Suppressor macrophage (primary cell): ENCODE results near the gene METAP1D.
A peak's percentile ranks its signal among the peaks of the same experiment; 100 is the strongest.

Experiments
- DNase-seq, 4 experiments: peaks; one replicate each; pipeline ENCODE4 v3.0.0-alpha.2; 2020 to 2022

METAP1D gene

DNA sequence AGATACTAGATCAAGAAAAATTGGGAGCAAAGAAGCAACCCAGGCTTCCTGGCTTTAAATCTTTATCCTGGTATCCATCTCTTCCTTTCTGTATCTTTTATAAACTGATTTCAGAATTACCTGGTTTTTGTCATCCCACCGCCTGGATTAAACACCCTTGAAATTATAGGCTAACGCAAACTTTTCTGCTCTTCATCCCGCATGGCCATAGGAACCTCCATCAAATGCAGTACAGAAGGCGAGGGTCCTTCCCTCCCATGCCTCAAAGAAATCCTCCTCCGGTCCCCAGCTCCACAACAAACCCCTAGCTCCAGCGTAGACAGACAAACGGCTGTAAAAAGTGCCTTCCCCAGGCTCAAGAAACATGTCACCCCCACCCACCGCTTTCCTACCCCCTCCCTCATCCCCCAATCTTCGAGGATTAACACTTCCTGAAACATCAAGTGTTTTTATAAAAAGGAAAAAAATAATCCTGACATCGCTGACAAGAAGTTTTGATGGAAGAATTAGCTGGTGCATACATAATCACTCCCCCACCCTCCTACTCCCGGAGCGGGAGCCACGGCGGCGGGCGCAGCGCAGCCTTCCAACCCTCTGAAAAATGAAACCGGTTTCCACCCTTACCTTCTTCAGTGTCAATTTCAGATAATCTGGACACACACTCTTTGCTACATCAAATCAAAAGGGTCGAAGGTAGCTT, 93.1 kb downstream of the METAP1D start:
- no peak for DNase-seq

DNA sequence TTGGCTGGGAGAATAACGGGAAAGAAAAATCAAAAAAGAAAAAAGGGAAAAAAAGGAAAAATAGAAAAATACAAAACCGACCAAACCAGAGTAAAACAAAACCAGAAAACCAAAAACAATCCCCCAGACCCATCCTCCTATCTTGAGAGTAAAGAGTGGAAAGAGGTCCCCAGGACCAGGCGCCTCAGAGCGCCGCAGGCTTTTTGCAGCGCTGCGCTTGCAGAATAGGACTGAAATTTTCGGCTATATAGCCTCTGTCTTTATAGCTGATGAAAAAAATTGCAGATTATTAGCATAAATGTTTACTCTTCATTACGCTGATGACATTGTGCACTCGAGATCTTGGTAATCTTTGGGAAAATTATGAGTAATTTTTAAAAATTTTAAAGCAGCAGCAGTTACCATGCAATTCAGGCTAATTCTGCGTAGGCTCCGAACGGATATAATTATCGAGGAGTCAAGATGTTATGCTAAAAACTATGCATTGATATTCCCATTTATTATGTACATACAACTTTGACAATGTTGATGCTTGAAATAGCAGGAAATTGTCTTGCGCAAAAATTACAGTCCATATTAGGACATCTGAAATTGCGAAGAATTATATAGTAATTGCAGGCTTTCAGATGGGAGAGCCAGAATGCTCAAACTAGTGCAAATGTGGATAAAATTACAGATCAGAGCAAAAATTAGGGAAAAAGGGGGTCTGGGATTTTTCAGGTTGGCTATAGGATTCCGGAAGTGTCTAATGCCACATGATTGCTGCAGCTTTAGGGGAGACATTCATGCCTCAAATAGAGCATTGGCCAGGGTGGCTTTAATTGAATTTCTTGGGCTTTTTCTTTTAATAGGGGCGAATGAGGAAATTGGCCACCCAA, 93.9 kb downstream of the METAP1D start:
- DNase-seq, result peak in 1 of 4 experiments; percentile 27

GRCh38 chr2:172094294-172095145, 94.8 kb downstream of the METAP1D start:
- peak in 1 of 4 experiments; percentile 32 for DNase-seq

DNA sequence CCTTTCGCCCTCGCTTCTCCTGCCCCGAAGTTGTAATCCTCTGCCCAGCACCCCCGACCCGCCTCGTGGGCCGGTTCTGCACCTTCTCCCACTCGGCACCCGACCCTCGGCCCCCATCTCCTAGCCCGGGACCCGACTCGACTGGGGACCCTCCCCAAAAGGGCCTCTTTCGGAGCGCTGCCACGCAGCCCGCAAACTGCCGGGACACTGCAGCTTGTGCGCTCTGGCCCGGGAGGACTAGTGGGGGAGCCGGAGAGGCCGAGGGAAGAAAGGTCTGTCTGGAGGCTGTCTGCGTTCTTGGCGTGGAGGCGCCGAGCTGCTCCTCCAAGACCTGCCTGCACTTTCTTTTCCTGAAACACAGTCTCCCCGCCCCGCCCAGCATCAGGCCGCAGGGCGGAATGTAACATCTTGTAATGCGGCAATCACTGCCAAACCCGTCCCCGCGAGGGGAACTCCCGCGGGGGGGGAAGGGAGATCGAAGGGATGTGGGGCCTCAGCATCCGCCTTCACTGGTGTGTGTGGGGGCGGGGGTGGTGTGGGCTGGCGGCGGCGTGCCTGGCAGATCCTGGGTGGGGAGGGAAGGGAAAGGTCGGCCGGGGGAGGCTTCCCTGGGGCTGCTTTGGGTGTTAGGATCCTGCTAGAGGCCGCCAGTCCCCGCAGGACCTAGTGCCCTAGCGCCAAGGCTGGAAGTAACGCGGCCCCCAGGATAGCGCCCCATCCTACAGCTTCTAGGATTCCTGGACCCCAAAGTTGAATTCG, 95.6 kb downstream of the METAP1D start:
- peak in 3 of 4 experiments; percentile 51 to 71 (median 67) for DNase-seq

DNA sequence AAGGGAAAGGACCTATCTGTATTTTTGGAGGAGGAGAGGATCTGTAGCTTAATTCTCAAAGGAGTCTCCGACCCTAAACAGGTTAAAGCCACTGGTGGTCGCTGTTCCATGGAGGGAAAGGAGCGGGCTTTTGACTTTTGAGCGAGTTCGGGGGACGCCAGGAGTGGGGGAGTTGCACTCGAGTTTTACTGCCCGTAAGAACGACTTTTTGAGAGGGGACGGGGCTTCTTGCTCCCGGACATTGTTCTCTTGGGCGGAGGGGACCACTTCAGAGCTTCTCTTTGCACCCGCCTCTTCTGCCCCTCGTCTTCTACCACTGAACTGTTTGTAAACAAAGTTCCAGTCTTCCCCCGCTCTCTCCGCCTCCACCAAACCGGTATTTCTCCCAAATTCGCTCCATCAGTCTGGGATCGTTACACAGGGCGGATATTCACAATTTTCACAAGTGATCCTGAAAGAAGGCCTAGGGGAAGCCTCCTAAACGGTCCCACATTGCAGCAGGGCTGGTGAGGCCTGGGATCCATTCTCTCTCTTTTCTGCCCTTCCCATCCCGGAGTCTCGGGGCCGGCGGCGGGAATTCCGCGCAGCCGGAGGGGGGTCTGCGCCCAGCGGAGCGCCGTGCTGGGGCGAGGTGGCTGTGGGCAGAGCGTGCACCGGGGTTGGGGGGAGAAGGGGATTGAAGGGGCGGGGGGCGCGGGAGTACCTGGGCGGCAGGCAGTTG, 96.3 kb downstream of the METAP1D start:
- DNase-seq, result no peak

DNA sequence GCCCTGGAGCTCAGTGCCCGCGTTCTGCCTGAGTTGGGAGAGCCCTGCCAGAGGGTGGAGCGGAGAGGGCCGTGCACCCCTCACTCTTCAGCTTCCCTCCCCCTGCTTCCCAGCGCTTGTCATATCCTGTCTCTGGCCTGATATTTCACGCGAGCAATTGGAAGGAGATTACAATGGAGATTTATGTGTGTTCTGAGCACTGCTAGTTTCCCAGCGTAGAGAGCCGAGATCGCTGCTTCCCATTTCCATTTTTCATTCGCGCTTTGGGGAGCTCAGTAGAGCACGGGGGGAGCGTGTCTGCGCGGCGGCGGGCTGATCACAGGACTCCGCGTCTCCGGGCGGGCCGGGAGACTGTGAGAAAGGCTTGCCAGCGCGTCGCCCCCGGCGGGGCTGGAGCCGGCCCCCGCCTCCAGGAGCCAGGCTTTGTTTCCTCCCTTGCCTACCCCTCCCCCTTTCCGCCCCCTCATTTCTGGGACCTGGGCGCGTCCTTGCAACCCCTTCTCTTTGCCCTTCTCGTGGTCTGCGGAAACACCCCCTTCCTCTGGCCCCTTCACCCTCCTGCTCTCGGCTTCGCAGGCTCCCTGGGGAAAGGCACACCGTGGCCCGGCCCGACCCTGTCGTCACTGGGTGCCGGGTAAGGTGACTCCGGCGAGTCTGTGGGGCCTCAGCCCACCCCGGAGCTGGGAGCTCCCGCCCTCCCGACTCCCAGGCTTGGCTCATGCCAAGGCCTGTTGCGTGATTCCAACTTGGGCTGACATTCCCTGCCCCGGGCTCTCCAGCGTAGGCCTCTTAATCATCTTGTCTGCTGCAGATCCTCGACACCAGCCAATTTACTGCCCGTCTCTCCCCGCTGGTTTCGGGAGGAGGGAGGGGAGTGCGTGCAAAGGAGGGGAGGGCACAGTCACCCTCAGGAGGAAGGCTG, 97.1 kb downstream of the METAP1D start:
- DNase-seq, result peak in 3 of 4 experiments; percentile 50 to 69 (median 66)

GRCh38 chr2:172097557-172098131, 97.9 kb downstream of the METAP1D start:
- no peak for DNase-seq

- DNase-seq, result no peak
Measured at GRCh38 chr2:172098287-172098649, 98.5 kb downstream of the METAP1D start.

DNA sequence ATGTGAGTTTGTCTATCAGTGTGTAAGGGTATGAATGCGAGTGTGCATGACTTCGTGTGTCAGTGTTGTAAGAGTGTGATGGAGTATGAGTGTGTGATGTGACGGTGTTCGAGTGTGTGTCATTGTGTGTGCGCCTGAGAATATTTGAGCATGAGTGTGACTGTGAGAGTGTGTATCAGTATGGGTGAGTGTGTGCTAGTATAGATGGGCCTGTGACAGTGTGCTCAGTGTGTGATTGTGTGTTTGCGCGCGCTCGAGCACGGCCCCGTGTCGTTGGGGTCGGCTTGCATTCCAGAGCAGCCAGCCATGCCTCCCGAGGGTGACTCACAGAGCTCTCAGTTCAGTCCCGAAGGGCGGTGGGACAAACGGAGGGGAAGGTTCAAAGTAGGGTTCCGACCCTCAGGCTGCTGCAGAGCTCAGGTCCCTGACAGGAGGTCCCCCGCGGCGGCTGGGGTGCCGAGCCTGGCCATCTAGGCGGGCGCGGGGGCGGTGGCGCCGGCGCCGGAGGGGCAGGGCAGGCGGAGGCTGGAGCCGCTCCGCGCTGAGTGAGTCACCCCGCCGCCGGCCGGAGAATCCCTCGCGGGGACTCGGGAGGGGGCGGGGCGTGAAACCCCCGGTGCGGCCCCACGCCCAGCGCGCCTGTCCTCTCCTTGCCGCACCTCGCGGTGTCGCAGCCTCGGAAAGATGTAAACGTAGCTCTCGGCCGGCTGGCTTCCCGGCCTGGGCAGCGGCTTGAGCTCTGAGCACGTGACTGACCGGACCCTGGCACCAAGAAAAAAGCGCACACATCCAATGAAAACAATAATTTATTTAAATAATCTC, 99.1 kb downstream of the METAP1D start:
- peak in 3 of 4 experiments; percentile 57 to 74 (median 63) for DNase-seq

GRCh38 chr2:172099472-172100079, 99.8 kb downstream of the METAP1D start:
- DNase-seq, result no peak

DNA sequence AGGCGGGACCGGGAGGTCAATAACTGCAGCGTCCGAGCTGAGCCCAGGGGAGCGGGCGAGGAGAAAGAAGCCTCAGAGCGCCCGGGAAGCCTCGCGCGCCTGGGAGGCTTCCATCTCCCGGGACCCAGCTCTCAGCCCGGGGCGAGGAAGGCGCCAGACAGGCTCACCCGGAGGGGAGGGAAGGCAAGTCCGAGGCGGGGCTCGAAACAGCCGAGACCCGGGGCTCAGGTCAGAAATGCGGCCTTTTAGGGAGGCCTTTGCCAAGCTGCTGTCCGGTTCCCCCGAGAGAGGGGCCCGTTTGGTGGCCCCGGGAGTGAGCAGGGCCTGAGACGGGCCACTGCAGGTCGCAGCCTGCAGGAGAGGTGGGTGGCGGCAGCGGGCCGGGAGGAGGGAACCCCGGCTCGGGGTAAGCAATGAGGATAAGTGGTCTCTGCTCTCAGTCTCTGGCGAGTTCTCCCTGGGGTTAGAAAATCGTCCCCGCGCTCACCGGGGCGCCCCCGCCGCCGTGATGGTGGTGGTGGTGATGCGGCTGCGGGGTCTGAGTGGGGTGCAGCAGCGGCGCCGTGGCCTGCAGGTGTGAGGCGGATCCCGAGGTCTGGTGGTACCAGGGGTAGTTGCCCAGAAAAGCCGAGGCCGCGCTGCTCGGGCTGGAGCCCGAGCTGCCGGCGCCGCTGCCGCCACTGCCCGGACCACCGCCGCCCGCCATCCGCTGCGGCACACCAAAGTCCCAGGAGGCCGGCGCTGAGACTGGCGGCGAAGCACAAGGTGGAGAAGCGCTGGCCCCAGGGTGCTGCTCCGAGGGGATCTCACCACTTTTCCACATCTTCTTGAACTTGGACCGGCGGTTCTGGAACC, 100.6 kb downstream of the METAP1D start:
- no peak for DNase-seq

- DNase-seq, result peak in 1 of 4 experiments; percentile 48
Measured at GRCh38 chr2:172100935-172101820, 101.4 kb downstream of the METAP1D start.

GRCh38 chr2:172101821-172102390, 102.2 kb downstream of the METAP1D start:
- DNase-seq, result no peak

DNA sequence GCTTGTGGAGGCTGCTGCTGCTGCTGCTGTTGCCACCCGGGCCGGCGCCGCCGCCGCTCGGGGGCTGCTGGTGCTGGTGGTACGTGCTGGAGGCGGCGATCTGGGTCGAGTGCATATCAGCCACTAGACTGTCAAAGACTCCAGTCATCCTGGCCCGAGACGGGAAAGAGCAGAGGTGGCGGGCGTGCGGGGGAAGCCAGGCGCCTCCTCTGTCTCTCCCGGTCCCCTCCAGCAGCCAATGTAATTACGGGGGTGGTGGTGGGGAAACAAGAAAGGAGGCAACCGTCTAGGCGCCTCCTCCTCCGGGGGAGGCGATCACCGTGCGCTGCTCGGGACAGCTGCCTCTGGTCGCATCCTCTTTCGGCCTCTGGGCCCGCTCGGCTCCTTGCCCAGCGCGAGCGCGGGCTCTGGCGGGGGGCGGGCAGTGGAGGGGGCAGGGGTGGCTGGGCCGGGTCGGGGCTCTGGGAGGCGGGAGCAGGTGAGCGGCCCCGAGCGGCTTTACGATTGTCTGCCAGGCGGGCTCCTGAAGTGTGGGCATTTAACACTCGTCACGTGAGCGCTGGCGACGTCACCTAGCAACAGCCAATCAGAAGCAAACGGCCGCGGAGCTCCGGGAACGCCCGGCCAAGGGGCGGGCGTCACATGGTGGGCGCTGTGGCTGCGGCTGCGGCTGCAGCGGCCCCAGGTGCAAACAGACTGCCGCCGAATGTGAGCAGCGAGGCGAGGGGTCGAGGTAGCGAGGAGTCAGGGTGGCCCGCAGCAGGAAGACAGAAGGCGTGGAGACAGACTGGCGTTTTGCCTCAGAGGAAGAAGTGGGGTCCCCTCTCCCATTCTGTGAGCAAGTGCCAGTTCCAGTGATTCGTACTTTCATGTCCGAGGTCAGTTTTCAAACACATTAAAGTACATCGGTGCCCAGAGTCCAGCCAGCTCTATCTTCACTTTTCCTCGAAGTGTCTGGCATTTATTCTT, 102.9 kb downstream of the METAP1D start, which contains the start of gene DLX2:
TSS of gene DLX2 (minus strand) at position 510 of the 969 bp plus-strand sequence. CDS start at position 148, 362 bp downstream.
- peak; percentile 81 to 88 (median 85) for DNase-seq
